Psoas muscle (tissue), 8 donors: ENCODE results near the gene FOXN1. TPM values are rescaled to one million over a fixed set of nuclear protein-coding genes. Genes with fewer than 3 reads are reported as not detected.

Experiments used
- ATAC-seq, 4 donors: fragments of 200-7000 bp; cut with Tn5 transposase; one replicate each; pipeline ENCODE4 v1.9.1; 2020; ENCODE audit warnings: moderate library complexity in 3 of 4, mild to moderate bottlenecking in 2 of 4
- DNase-seq, 2 donors: peaks; one replicate each; pipeline ENCODE4 v3.0.0-alpha.2; 2020
- H3K27ac ChIP-seq: fragments of 200-600 bp; one replicate; pipeline ENCODE4 v1.8.0; 2022
- H3K27me3 ChIP-seq, 3 donors: fragments of 200-600 bp in 1 of 3; one replicate each; pipeline versions ENCODE4 v1.6.1 to v1.8.0; 2013 to 2022; ENCODE audit warnings: low read length in 2 of 3, mild to moderate bottlenecking in 2 of 3, moderate library complexity in 1 of 3; ENCODE audit not compliant: insufficient read depth in 3 of 3
- H3K36me3 ChIP-seq, 2 donors: fragments of 200-600 bp in 1 of 2; one replicate each; pipeline versions ENCODE4 v1.6.1 to v1.8.0; 2013 to 2022; ENCODE audit warnings: low read depth in 1 of 2, mild to moderate bottlenecking in 1 of 2, moderate library complexity in 1 of 2; ENCODE audit not compliant: insufficient read depth in 1 of 2
- H3K4me1 ChIP-seq: fragments of 200-600 bp; one replicate; pipeline ENCODE4 v1.8.0; 2022
- H3K4me3 ChIP-seq: fragments of 200-600 bp; one replicate; pipeline ENCODE4 v1.8.0; 2022; ENCODE audit warnings: mild to moderate bottlenecking
- H3K9me3 ChIP-seq: fragments of 200-600 bp; one replicate; pipeline ENCODE4 v1.8.0; 2022
- CTCF ChIP-seq: fragments of 200-600 bp; IDR thresholded peaks from one replicate; pipeline ENCODE4 v1.8.0; 2022; ENCODE audit warnings: antibody characterized with exemption
- WGBS, 3 donors: extraction: QIAGEN DNeasy Blood & Tissue Kit; methylation state at CpG; one replicate each; pipeline versions ENCODE4 v1.1.6 to v1.1.7; 2013; 5-methylcytosine and 5-hydroxymethylcytosine counted together
- intact Hi-C, 2 donors: fragments of 100-400 bp; cut with DNase I; formaldehyde crosslinking; loops; one replicate each; pipeline versions ENCODE4 v1.11.0 to v1.14.2; 2022
- polyA plus RNA-seq, 3 donors: library from polyadenylated mRNA; stranded (reverse); fragments of 200-250 nt; gene quantifications; one replicate each; pipeline ENCODE4 v1.2.3, GENCODE V29; 2013
- total RNA-seq, 4 donors: library from RNA; stranded (reverse); fragmentation: NEBNext Ultra II Directional in 2 of 4; extraction: Animal tissue kit (Norgen Biotek cat#: 25700) in 2 of 4; gene quantifications; one replicate each; pipeline versions ENCODE4 v1.2.1 to v1.2.4, GENCODE V29; 2021 to 2023
- donor health status: healthy with polysubstance abuse.
- donor health status: DM: no; HTN: no; CAD: no; lungs with moderate emphysema.
- donor health status: Bipolar disorder and iron deficiency.
- donor health status: healthy.
- donor health status: DM: yes; HTN: yes; CAD: no.
- donor health status: DM: no; HTN: no; CAD: no.
- donor health status: DM: no; HTN: no; CAD: no.
- donor health status: DM: yes; HTN: yes; CAD: no.

The FOXN1 gene
- total and polyA plus RNA-seq, 7 donors = not detected

- no peak for DNase-seq
Measured at GRCh38 chr17:28545141-28545503, 39.0 kb downstream of the FOXN1 start.

GRCh38 chr17:28545787-28546415 is 39.8 kb downstream of the FOXN1 start:
- no peak for DNase-seq
- Histone ChIP-seq H3K9me3 (no peaks in the 10 kb centered on the region), H3K36me3 (peaks cover 0 to 9% of the 10 kb centered on the region in 2 donors), H3K27me3 (no peaks in the 10 kb centered on the region), H3K4me1 (no peaks in the 10 kb centered on the region), H3K4me3 (no peak overlapping the region), H3K27ac (no peak overlapping the region)
- ATAC-seq = no peak
- WGBS, 3 donors = 64 to 69% (median 65%) methylated on average over 6 of the region's 6 CpGs
- intact Hi-C loops = no loop called here
- TF ChIP-seq CTCF = no peak

More at GRCh38 chr17:28545141-28545503, 39.0 kb downstream of the FOXN1 start:
- Histone ChIP-seq H3K9me3 (no peaks in the 10 kb centered on the region), H3K36me3 (peaks cover 0 to 9% of the 10 kb centered on the region in 2 donors), H3K27me3 (no peaks in the 10 kb centered on the region), H3K27ac (no peak overlapping the region), H3K4me3 (no peak overlapping the region), H3K4me1 (no peaks in the 10 kb centered on the region)
- intact Hi-C loops = no loop called here
- ATAC-seq = no peak
- WGBS, 3 donors = 74 to 80% (median 80%) methylated on average over 2 of the region's 2 CpGs
- no peak for TF ChIP-seq CTCF

GRCh38 chr17:28547096-28547622 is 41.0 kb downstream of the FOXN1 start:
- WGBS, 3 donors = 87 to 94% (median 93%) methylated on average over 14 of the region's 14 CpGs
- DNase-seq (no peak), ATAC-seq (no peak)
- no peak for TF ChIP-seq CTCF
- Histone ChIP-seq H3K9me3 (no peaks in the 10 kb centered on the region), H3K27me3 (no peaks in the 10 kb centered on the region), H3K4me1 (peaks cover 5% of the 10 kb centered on the region), H3K4me3 (no peak overlapping the region), H3K36me3 (peaks cover 0 to 9% of the 10 kb centered on the region in 2 donors), H3K27ac (no peak overlapping the region)
- intact Hi-C loops = no loop called here

GRCh38 chr17:28547623-28548416 is 41.7 kb downstream of the FOXN1 start:
- 72 to 76% (median 73%) methylated on average over 25 to 26 of the region's 26 CpGs for WGBS, 3 donors
- H3K27ac ChIP-seq = no peak overlapping the region
- intact Hi-C loops = no loop called here

More at GRCh38 chr17:28547623-28548416, 41.7 kb downstream of the FOXN1 start:
- Histone ChIP-seq H3K27me3 (no peaks in the 10 kb centered on the region), H3K36me3 (peaks cover 0 to 9% of the 10 kb centered on the region in 2 donors), H3K4me3 (no peak overlapping the region), H3K9me3 (no peaks in the 10 kb centered on the region), H3K4me1 (peaks cover 5% of the 10 kb centered on the region)
- ATAC-seq (peak; percentile 43 to 66 (median 59)), DNase-seq (peak; percentile 72 to 82)
- peak; percentile 65 for TF ChIP-seq CTCF
